NCI-H1436 (cell line): ENCODE data around the gene CCDC197.

Experiments
- DNase-seq: peaks from one replicate; lab custom pipeline; 2025; lab: John Stamatoyannopoulos, UW

CCDC197 gene

GRCh38 chr14:93961620-93962019, 35.5 kb upstream of the CCDC197 start:
- no peak for DNase-seq

- no peak for DNase-seq
Measured at GRCh38 chr14:93962701-93963601, 34.1 kb upstream of the CCDC197 start.

- DNase-seq = no peak
Measured at GRCh38 chr14:93963692-93964091, 33.4 kb upstream of the CCDC197 start.

- DNase-seq = no peak
Measured at GRCh38 chr14:93964281-93964680, 32.8 kb upstream of the CCDC197 start.

GRCh38 chr14:93964820-93965286, 32.2 kb upstream of the CCDC197 start:
- DNase-seq = no peak

GRCh38 chr14:93965287-93965821, 31.7 kb upstream of the CCDC197 start:
- DNase-seq = no peak

GRCh38 chr14:93965946-93966474, 31.1 kb upstream of the CCDC197 start:
- DNase-seq = no peak

GRCh38 chr14:93967637-93968250, 29.4 kb upstream of the CCDC197 start:
- no peak for DNase-seq

GRCh38 chr14:93969082-93969828, 27.8 kb upstream of the CCDC197 start:
- DNase-seq = no peak

- DNase-seq = no peak
Measured at GRCh38 chr14:93970585-93970964, 26.5 kb upstream of the CCDC197 start.

- DNase-seq = no peak
Measured at GRCh38 chr14:93970965-93971634, 26.0 kb upstream of the CCDC197 start.

GRCh38 chr14:93971635-93972027, 25.5 kb upstream of the CCDC197 start:
- no peak for DNase-seq

- DNase-seq = no peak
Measured at GRCh38 chr14:93972618-93973205, 24.4 kb upstream of the CCDC197 start.

- no peak for DNase-seq
Measured at GRCh38 chr14:93973607-93974006, 23.5 kb upstream of the CCDC197 start.

GRCh38 chr14:93974299-93974698, 22.8 kb upstream of the CCDC197 start:
- no peak for DNase-seq

GRCh38 chr14:93974833-93975232, 22.3 kb upstream of the CCDC197 start:
- no peak for DNase-seq

GRCh38 chr14:93975791-93976476, 21.2 kb upstream of the CCDC197 start:
- no peak for DNase-seq

GRCh38 chr14:93976477-93977057, 20.5 kb upstream of the CCDC197 start, which contains the start of gene ASB2:
Gene ASB2 (minus strand): TSS chr14:93976570. CDS start chr14:93964539, 12,031 bp downstream.
- no peak for DNase-seq

- no peak for DNase-seq
Measured at GRCh38 chr14:93977171-93977570, 19.9 kb upstream of the CCDC197 start.
